Neural progenitor cell (in vitro differentiated cells): ENCODE results near the gene IFRD2. TPM values are rescaled to one million over a fixed set of nuclear protein-coding genes. Genes with fewer than 3 reads are reported as not detected.

Experiments used
- DNase-seq: peaks from one replicate; pipeline ENCODE4 v3.0.0-alpha.2; 2016; ENCODE audit warnings: low spot score
- H2AFZ ChIP-seq: fragments of 200-600 bp; sonication (generic); replicated peaks from 2 replicates; pipeline ENCODE4 v1.6.1; 2016; ENCODE audit warnings: antibody characterized with exemption
- H3F3A ChIP-seq: fragments of 200-600 bp; sonication (generic); 2 replicates; pipeline ENCODE4 v1.6.1; 2016; ENCODE audit warnings: antibody characterized with exemption, low read depth
- H3K27ac ChIP-seq: fragments of 200-600 bp; sonication (generic); 2 replicates; pipeline ENCODE4 v1.5.1; 2016; ENCODE audit warnings: mild to moderate bottlenecking
- H3K27me3 ChIP-seq: fragments of 200-600 bp; sonication (generic); 2 replicates; pipeline ENCODE4 v1.6.1; 2016; ENCODE audit warnings: mild to moderate bottlenecking, moderate library complexity
- H3K36me3 ChIP-seq: fragments of 200-600 bp; sonication (generic); 2 replicates; pipeline ENCODE4 v1.5.1; 2016
- H3K4me1 ChIP-seq: fragments of 200-600 bp; sonication (generic); 2 replicates; pipeline ENCODE4 v1.6.1; 2016; ENCODE audit warnings: mixed run types
- H3K4me2 ChIP-seq: fragments of 200-600 bp; sonication (generic); 2 replicates; pipeline ENCODE4 v1.6.1; 2016
- H3K4me3 ChIP-seq: fragments of 200-600 bp; sonication (generic); 2 replicates; pipeline ENCODE4 v1.5.1; 2016
- H3K79me2 ChIP-seq: fragments of 200-600 bp; sonication (generic); 2 replicates; pipeline ENCODE4 v1.6.1; 2016; ENCODE audit warnings: low read depth
- H3K9ac ChIP-seq: fragments of 200-600 bp; sonication (generic); 2 replicates; pipeline ENCODE4 v1.6.1; 2016
- H3K9me3 ChIP-seq: fragments of 200-600 bp; sonication (generic); 2 replicates; pipeline ENCODE4 v1.5.1; 2016; ENCODE audit warnings: low read depth
- H4K20me1 ChIP-seq: fragments of 200-600 bp; sonication (generic); 2 replicates; pipeline ENCODE4 v1.6.1; 2016; ENCODE audit warnings: low read depth
- H3K27ac Mint-ChIP-seq: 3 replicates; pipeline ENCODE4 v1.8.0; 2021; ENCODE audit warnings: mixed read lengths
- H3K27me3 Mint-ChIP-seq: 2 replicates; pipeline ENCODE4 v1.8.0; 2022; ENCODE audit warnings: low read depth, mild to moderate bottlenecking, inconsistent platforms, moderate library complexity, mixed read lengths; ENCODE audit not compliant: insufficient read depth
- H3K36me3 Mint-ChIP-seq: 3 replicates; pipeline ENCODE4 v1.8.0; 2021; ENCODE audit warnings: mixed read lengths
- H3K4me1 Mint-ChIP-seq: 3 replicates; pipeline ENCODE4 v1.8.0; 2021; ENCODE audit warnings: mixed read lengths
- H3K4me3 Mint-ChIP-seq: 3 replicates; pipeline ENCODE4 v1.8.0; 2021; ENCODE audit warnings: mild to moderate bottlenecking, moderate library complexity, mixed read lengths
- H3K9me3 Mint-ChIP-seq: 3 replicates; pipeline ENCODE4 v1.8.0; 2020; ENCODE audit warnings: mixed read lengths
- EZH2 ChIP-seq: fragments of 200-600 bp; sonication (generic); IDR thresholded peaks from 2 replicates; pipeline ENCODE4 v1.6.1; 2017; ENCODE audit warnings: antibody characterized with exemption, mild to moderate bottlenecking, moderate library complexity
- EZH2phosphoT487 ChIP-seq: fragments of 200-600 bp; sonication (generic); IDR thresholded peaks from 2 replicates; pipeline ENCODE4 v1.6.1; 2017; ENCODE audit warnings: antibody characterized with exemption
- total RNA-seq: library from RNA; depleted of rRNA; stranded (reverse); fragments of >200 nt; gene quantifications from 2 replicates; pipeline ENCODE4 v1.2.3, GENCODE V29; 2015; ENCODE audit warnings: low replicate concordance
- TF ChIP-seq, protein P1 (sequence below): fragments of 200-600 bp; sonication (generic); IDR thresholded peaks from 2 replicates; pipeline ENCODE4 v1.5.1; 2017; ENCODE audit warnings: antibody characterized with exemption, mild to moderate bottlenecking

Gene IFRD2, protein sequence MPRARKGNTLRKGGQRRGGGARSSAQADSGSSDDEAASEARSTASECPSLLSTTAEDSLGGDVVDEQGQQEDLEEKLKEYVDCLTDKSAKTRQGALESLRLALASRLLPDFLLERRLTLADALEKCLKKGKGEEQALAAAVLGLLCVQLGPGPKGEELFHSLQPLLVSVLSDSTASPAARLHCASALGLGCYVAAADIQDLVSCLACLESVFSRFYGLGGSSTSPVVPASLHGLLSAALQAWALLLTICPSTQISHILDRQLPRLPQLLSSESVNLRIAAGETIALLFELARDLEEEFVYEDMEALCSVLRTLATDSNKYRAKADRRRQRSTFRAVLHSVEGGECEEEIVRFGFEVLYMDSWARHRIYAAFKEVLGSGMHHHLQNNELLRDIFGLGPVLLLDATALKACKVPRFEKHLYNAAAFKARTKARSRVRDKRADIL
- 26.4 and 45.6 TPM in 2 replicates for total RNA-seq

DNA sequence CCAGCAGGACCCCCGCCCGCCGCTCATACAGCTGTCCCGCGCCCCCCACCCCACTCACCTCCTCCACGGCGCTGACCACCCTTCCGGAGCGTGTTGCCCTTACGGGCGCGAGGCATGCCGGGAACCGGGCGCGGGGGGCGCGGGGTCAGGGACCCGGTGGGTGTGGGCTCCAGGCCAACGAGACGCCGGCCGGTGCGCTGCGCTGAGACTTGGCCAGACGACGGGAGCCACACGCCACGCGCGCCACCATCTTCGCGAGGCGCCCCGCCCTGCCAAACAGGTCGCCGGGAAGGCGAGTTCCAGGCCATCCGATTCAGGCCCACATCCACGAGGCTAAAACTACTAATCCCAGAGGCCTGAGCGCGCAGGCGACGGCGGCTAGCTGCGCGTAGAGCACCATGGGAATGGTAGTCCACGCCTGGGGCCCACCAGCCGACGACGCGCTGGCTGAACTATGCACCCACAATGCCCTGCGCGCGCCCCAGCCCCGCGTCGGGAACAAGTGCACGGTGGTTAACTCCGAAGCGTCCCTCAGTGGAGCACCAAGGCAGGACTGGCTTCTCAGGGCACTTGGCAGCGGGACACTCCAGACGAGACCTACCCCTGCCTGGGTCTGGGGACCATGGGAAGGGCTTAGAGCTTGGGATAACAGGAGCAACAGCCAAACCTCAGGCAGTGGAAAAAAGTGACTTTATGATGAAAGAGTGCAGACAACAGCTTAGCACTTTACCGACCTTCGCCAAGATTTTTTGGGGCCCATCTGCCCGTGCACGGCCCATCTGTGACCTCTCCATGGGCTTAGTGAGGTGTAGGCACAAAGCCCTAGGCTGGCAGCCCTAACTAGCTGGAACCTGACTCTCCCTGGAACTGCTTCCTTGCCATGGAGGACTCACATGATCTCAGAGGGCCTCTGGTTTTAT is at the start of gene IFRD2:
IFRD2 (minus strand) TSS at position 271 of the 920 bp plus-strand sequence; CDS start at position 116, 155 bp downstream.
- TF ChIP-seq EZH2 (no peak), EZH2phosphoT487 (no peak)
- TF ChIP-seq, protein P1, sequence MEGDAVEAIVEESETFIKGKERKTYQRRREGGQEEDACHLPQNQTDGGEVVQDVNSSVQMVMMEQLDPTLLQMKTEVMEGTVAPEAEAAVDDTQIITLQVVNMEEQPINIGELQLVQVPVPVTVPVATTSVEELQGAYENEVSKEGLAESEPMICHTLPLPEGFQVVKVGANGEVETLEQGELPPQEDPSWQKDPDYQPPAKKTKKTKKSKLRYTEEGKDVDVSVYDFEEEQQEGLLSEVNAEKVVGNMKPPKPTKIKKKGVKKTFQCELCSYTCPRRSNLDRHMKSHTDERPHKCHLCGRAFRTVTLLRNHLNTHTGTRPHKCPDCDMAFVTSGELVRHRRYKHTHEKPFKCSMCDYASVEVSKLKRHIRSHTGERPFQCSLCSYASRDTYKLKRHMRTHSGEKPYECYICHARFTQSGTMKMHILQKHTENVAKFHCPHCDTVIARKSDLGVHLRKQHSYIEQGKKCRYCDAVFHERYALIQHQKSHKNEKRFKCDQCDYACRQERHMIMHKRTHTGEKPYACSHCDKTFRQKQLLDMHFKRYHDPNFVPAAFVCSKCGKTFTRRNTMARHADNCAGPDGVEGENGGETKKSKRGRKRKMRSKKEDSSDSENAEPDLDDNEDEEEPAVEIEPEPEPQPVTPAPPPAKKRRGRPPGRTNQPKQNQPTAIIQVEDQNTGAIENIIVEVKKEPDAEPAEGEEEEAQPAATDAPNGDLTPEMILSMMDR, result no peak
- Histone ChIP-seq H3K9ac (peak within 1 kb of the TSS; percentile 58), H3K79me2 (peaks cover 12% of the 10 kb centered on the region), H3K4me3 (peak within 1 kb of the TSS; percentile 77), H3K4me2 (peak within 1 kb of the TSS; percentile 99), H3F3A (no peaks in the 10 kb centered on the region), H4K20me1 (no peaks in the 10 kb centered on the region), H3K9me3 (no peaks in the 10 kb centered on the region), H3K27ac (no peak within 1 kb of the TSS), H2AFZ (peak within 1 kb of the TSS; percentile 26), H3K36me3 (no peaks in the 10 kb centered on the region), H3K4me1 (peaks cover 13% of the 10 kb centered on the region), H3K27me3 (no peaks in the 10 kb centered on the region)
- peak within 1 kb of the TSS; percentile 92 for H3K27ac Mint-ChIP-seq
- peaks cover 12% of the 10 kb centered on the region for H3K27me3 Mint-ChIP-seq
- peak within 1 kb of the TSS; percentile 87 for H3K4me3 Mint-ChIP-seq
- H3K9me3 Mint-ChIP-seq, result no peaks in the 10 kb centered on the region
- H3K4me1 Mint-ChIP-seq, result peaks cover 13% of the 10 kb centered on the region
- peak; percentile 99 for DNase-seq
- H3K36me3 Mint-ChIP-seq, result peaks cover 3% of the 10 kb centered on the region

DNA sequence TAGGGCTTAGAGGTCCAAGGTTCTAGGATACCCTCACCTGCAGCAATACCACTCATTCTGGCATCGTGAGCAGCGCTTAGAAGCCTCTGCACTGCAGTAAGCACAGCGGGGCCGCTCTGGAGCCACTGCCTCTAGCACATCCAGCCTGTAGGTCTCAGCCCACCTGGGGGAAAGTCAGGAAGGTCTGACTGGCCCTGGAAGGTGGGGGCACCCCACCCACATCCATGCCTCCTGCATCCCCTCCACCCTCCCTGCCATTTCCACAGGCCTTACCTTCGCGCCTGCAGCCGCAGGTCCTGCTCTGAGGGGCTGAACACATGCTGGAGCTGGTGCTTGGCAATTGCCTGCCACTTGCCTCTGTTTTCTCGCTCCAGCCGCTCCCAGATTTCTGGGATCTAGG is 49.3 kb upstream of the IFRD2 start:
- Mint-ChIP-seq H3K9me3 (no peaks in the 10 kb centered on the region), H3K27ac (no peak overlapping the region), H3K4me1 (peaks cover 22% of the 10 kb centered on the region), H3K36me3 (peaks cover 3% of the 10 kb centered on the region), H3K27me3 (peaks cover 37% of the 10 kb centered on the region), H3K4me3 (no peak overlapping the region)
- Histone ChIP-seq H3F3A (peaks cover 30% of the 10 kb centered on the region), H3K4me2 (no peak overlapping the region), H3K4me3 (no peak overlapping the region), H4K20me1 (peaks cover 2% of the 10 kb centered on the region), H3K27me3 (peaks cover 88% of the 10 kb centered on the region), H3K9ac (no peak overlapping the region), H3K36me3 (no peaks in the 10 kb centered on the region), H3K4me1 (peaks cover 20% of the 10 kb centered on the region), H3K79me2 (peaks cover 5% of the 10 kb centered on the region), H2AFZ (no peak overlapping the region), H3K27ac (no peak overlapping the region), H3K9me3 (no peaks in the 10 kb centered on the region)
- no peak for DNase-seq
- TF ChIP-seq EZH2phosphoT487 (no peak), EZH2 (no peak)
- TF ChIP-seq, protein P1, result no peak

DNA sequence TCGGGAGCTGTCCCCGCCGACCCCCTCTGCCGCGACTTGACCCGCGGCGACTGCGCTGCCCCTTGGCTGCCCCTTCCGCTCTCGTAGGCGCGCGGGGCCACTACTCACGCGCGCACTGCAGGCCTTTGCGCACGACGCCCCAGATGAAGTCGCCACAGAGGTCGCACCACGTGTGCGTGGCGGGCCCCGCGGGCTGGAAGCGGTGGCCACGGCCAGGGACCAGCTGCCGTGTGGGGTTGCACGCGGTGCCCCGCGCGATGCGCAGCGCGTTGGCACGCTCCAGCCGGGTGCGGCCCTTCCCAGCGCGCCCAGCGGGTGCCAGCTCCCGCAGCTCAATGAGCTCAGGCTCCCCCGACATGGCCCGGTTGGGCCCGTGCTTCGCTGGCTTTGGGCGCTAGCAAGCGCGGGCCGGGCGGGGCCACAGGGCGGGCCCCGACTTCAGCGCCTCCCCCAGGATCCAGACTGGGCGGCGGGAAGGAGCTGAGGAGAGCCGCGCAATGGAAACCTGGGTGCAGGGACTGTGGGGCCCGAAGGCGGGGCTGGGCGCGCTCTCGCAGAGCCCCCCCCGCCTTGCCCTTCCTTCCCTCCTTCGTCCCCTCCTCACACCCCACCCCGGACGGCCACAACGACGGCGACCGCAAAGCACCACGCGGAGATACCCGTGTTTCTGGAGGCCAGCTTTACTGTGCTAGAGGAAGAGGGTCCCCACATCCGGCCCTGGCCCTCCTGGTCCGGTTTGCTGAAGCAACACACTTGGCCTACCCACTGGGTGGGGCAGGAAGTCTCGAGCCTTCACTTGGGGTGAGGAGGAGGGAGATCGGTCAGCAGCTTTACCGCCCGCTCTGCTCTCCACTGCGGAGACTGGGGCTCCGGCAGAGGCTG is 48.5 kb upstream of the IFRD2 start, which contains the start of gene RASSF1:
RASSF1 (minus strand) TSS at position 389 of the 882 bp plus-strand sequence; CDS start at position 358, 31 bp downstream.
- peak within 1 kb of the TSS; percentile 78 for H2AFZ ChIP-seq
- H4K20me1 ChIP-seq, result peaks cover 10% of the 10 kb centered on the region
- H3K79me2 ChIP-seq, result peaks cover 13% of the 10 kb centered on the region
- no peak within 1 kb of the TSS for H3K9ac ChIP-seq
- Mint-ChIP-seq H3K4me1 (peaks cover 26% of the 10 kb centered on the region), H3K36me3 (peaks cover 3% of the 10 kb centered on the region), H3K4me3 (peak within 1 kb of the TSS; percentile 74), H3K27ac (no peak within 1 kb of the TSS), H3K27me3 (peaks cover 36% of the 10 kb centered on the region), H3K9me3 (no peaks in the 10 kb centered on the region)
- H3K36me3 ChIP-seq, result no peaks in the 10 kb centered on the region
- no peak within 1 kb of the TSS for H3K27ac ChIP-seq
- H3K27me3 ChIP-seq, result peaks cover 79% of the 10 kb centered on the region
- DNase-seq, result peak; percentile 51
- H3K4me3 ChIP-seq, result peak within 1 kb of the TSS; percentile 40
- H3K4me2 ChIP-seq, result peak within 1 kb of the TSS; percentile 75
- peaks cover 24% of the 10 kb centered on the region for H3F3A ChIP-seq
- H3K9me3 ChIP-seq, result no peaks in the 10 kb centered on the region
- H3K4me1 ChIP-seq, result peaks cover 23% of the 10 kb centered on the region
- TF ChIP-seq, protein P1, result no peak
- TF ChIP-seq EZH2phosphoT487 (peak; percentile 96), EZH2 (peak; percentile 97)
